Neuronal stem cell (in vitro differentiated cells): ENCODE measurements around the gene CNP.

Experiments
- DNase-seq: peaks from one replicate; pipeline ENCODE4 v3.0.0-alpha.2; 2013; ENCODE audit warnings: low spot score
- H2AFZ ChIP-seq: one replicate; pipeline ENCODE4 v1.6.1; 2013; ENCODE audit warnings: mild to moderate bottlenecking, low read length, inconsistent platforms
- H2AK5ac ChIP-seq: 2 replicates; pipeline ENCODE4 v1.6.1; 2013; ENCODE audit warnings: low read depth, mild to moderate bottlenecking, inconsistent platforms, low read length, moderate library complexity, mixed read lengths
- H2BK120ac ChIP-seq: 2 replicates; pipeline ENCODE4 v1.6.1; 2013; ENCODE audit warnings: low read depth, mild to moderate bottlenecking, inconsistent platforms, low read length, moderate library complexity, mixed read lengths
- H2BK12ac ChIP-seq: one replicate; pipeline ENCODE4 v1.6.1; 2013; ENCODE audit warnings: low read length, inconsistent platforms
- H2BK15ac ChIP-seq: 2 replicates; pipeline ENCODE4 v1.6.1; 2013; ENCODE audit warnings: mild to moderate bottlenecking, low read length, inconsistent platforms, mixed read lengths
- H2BK5ac ChIP-seq: one replicate; pipeline ENCODE4 v1.6.1; 2013; ENCODE audit warnings: inconsistent platforms, mild to moderate bottlenecking, low read length, moderate library complexity
- H3K14ac ChIP-seq: one replicate; pipeline ENCODE4 v1.6.1; 2013; ENCODE audit warnings: low read length, inconsistent platforms
- H3K18ac ChIP-seq: 2 replicates; pipeline ENCODE4 v1.6.1; 2013; ENCODE audit warnings: low read length, inconsistent platforms
- H3K23ac ChIP-seq: 2 replicates; pipeline ENCODE4 v1.6.1; 2013; ENCODE audit warnings: low read depth, mild to moderate bottlenecking, mixed read lengths, low read length, inconsistent platforms; ENCODE audit not compliant: poor library complexity
- H3K27ac ChIP-seq: replicated peaks from 3 replicates; pipeline ENCODE4 v1.5.1; 2013; ENCODE audit warnings: low read length, inconsistent platforms
- H3K27me3 ChIP-seq, 3 experiments: 2 replicates each; pipeline ENCODE4 v1.6.1; 2013; ENCODE audit warnings: low read length in 3 of 3, mild to moderate bottlenecking in 2 of 3, inconsistent platforms in 1 of 3, low read depth in 1 of 3, mixed read lengths in 1 of 3, moderate library complexity in 1 of 3; ENCODE audit not compliant: control insufficient read depth in 3 of 3, insufficient read depth in 3 of 3
- H3K36me3 ChIP-seq, 2 donors: replicated peaks in 1 of 2; 2 replicates each; pipeline ENCODE4 v1.6.1; 2013; ENCODE audit warnings: low read length in 2 of 2; ENCODE audit not compliant: control insufficient read depth in 2 of 2, insufficient read depth in 2 of 2
- H3K4ac ChIP-seq: 2 replicates; pipeline ENCODE4 v1.6.1; 2013; ENCODE audit warnings: inconsistent platforms, mild to moderate bottlenecking, low read length, moderate library complexity
- H3K4me1 ChIP-seq, 2 donors: 1 replicate in 1 of 2; 2 replicates in 1 of 2; pipeline ENCODE4 v1.6.1; 2013; ENCODE audit warnings: low read length in 2 of 2, low read depth in 1 of 2; ENCODE audit not compliant: control insufficient read depth in 2 of 2, insufficient read depth in 1 of 2
- H3K4me2 ChIP-seq: one replicate; pipeline ENCODE4 v1.6.1; 2013; ENCODE audit warnings: mild to moderate bottlenecking, low read length, inconsistent platforms; ENCODE audit not compliant: insufficient read depth, poor library complexity, severe bottlenecking
- H3K4me3 ChIP-seq, 2 donors: 2 replicates each; pipeline ENCODE4 v1.5.1; 2013; ENCODE audit warnings: low read length in 2 of 2, mild to moderate bottlenecking in 2 of 2, inconsistent platforms in 1 of 2, moderate library complexity in 1 of 2
- H3K79me1 ChIP-seq: one replicate; pipeline ENCODE4 v1.6.1; 2013; ENCODE audit warnings: low read depth, mild to moderate bottlenecking, inconsistent platforms, low read length, moderate library complexity
- H3K9ac ChIP-seq: one replicate; pipeline ENCODE4 v1.6.1; 2013; ENCODE audit warnings: mild to moderate bottlenecking, low read depth, low read length, inconsistent platforms; ENCODE audit not compliant: poor library complexity
- H3K9me3 ChIP-seq, 2 donors: replicated peaks in 1 of 2; 2 replicates each; pipeline versions ENCODE3 to v1.6.1; 2013; ENCODE audit warnings: low read length in 2 of 2, mild to moderate bottlenecking in 2 of 2, inconsistent platforms in 1 of 2, low read depth in 1 of 2, mixed read lengths in 1 of 2, moderate library complexity in 1 of 2; ENCODE audit not compliant: control insufficient read depth in 2 of 2, insufficient read depth in 1 of 2
- H4K8ac ChIP-seq: one replicate; pipeline ENCODE4 v1.6.1; 2013; ENCODE audit warnings: low read depth, mild to moderate bottlenecking, inconsistent platforms, low read length, moderate library complexity
- H4K91ac ChIP-seq: one replicate; pipeline ENCODE4 v1.6.1; 2013; ENCODE audit warnings: low read length, low read depth, mild to moderate bottlenecking, inconsistent platforms; ENCODE audit not compliant: poor library complexity
- WGBS, 2 donors: extraction: QIAGEN DNeasy Blood & Tissue Kit; methylation state at CpG; one replicate each; pipeline ENCODE4 v1.1.7; 2013; ENCODE audit warnings: missing lambda C conversion rate in 2 of 2, mixed read lengths in 1 of 2; ENCODE audit not compliant: insufficient read length in 2 of 2, insufficient replicate concordance in 1 of 2; ENCODE audit errors: extremely low coverage in 2 of 2; 5-methylcytosine and 5-hydroxymethylcytosine counted together

Gene CNP

GRCh38 chr17:41973408-41973811, 6.8 kb downstream of the CNP start:
- H2BK5ac ChIP-seq = no peak overlapping the region
- no peak overlapping the region for H2BK15ac ChIP-seq
- peaks cover 72 to 99% of the 10 kb centered on the region in 2 donors for H3K36me3 ChIP-seq
- peaks cover 3% of the 10 kb centered on the region for H3K79me1 ChIP-seq
- no peak overlapping the region for H2BK12ac ChIP-seq
- H3K9me3 ChIP-seq = peaks cover 4 to 7% of the 10 kb centered on the region in 2 donors
- no peak overlapping the region for H4K91ac ChIP-seq
- no peak overlapping the region for H3K4ac ChIP-seq
- DNase-seq = no peak
- no peak overlapping the region for H2AK5ac ChIP-seq
- no peak overlapping the region for H4K8ac ChIP-seq
- H3K4me3 ChIP-seq = peak overlapping the region in 1 of 2 donors; percentile 50
- WGBS, 2 donors = no CpG with 5 or more reads among the region's 19 CpGs
- H3K27me3 ChIP-seq = no peaks in the 10 kb centered on the region
- H3K23ac ChIP-seq = peak overlapping the region; percentile 90
- no peak overlapping the region for H3K14ac ChIP-seq
- peaks cover 0 to 2% of the 10 kb centered on the region in 2 donors for H3K4me1 ChIP-seq
- no peak overlapping the region for H3K27ac ChIP-seq
- H3K9ac ChIP-seq = peak overlapping the region; percentile 30
- H2AFZ ChIP-seq = no peak overlapping the region
- no peak overlapping the region for H3K4me2 ChIP-seq
- H2BK120ac ChIP-seq = no peak overlapping the region
- H3K18ac ChIP-seq = no peak overlapping the region

GRCh38 chr17:41974031-41974430, 7.4 kb downstream of the CNP start:
- no peak overlapping the region for H3K4me3 ChIP-seq
- no peak overlapping the region for H3K27ac ChIP-seq
- DNase-seq = no peak
- no peak overlapping the region for H3K14ac ChIP-seq
- no CpG with 5 or more reads among the region's 6 CpGs for WGBS, 2 donors
- peaks cover 0 to 1% of the 10 kb centered on the region in 2 donors for H3K9me3 ChIP-seq
- no peaks in the 10 kb centered on the region for H3K27me3 ChIP-seq
- H4K8ac ChIP-seq = no peak overlapping the region
- H3K4ac ChIP-seq = no peak overlapping the region
- no peak overlapping the region for H2BK12ac ChIP-seq
- no peak overlapping the region for H2BK15ac ChIP-seq
- no peaks in the 10 kb centered on the region for H3K4me1 ChIP-seq
- H2BK120ac ChIP-seq = no peak overlapping the region
- H3K9ac ChIP-seq = no peak overlapping the region
- H2AFZ ChIP-seq = no peak overlapping the region
- H4K91ac ChIP-seq = no peak overlapping the region
- no peak overlapping the region for H3K18ac ChIP-seq
- no peak overlapping the region for H2AK5ac ChIP-seq
- no peak overlapping the region for H3K23ac ChIP-seq
- H3K36me3 ChIP-seq = peaks cover 66 to 98% of the 10 kb centered on the region in 2 donors
- no peak overlapping the region for H2BK5ac ChIP-seq
- H3K4me2 ChIP-seq = no peak overlapping the region
- H3K79me1 ChIP-seq = peaks cover 3% of the 10 kb centered on the region

- Histone ChIP-seq H3K18ac (no peak overlapping the region), H2BK12ac (no peak overlapping the region), H3K23ac (no peak overlapping the region), H3K14ac (no peak overlapping the region), H3K79me1 (peaks cover 3% of the 10 kb centered on the region), H3K9ac (no peak overlapping the region), H3K4ac (no peak overlapping the region), H2BK120ac (no peak overlapping the region), H3K4me3 (no peak overlapping the region), H4K8ac (no peak overlapping the region), H4K91ac (no peak overlapping the region), H3K27ac (no peak overlapping the region), H3K9me3 (no peaks in the 10 kb centered on the region), H3K4me2 (no peak overlapping the region), H3K36me3 (peaks cover 64 to 95% of the 10 kb centered on the region in 2 donors), H3K27me3 (no peaks in the 10 kb centered on the region), H2AFZ (no peak overlapping the region), H2BK15ac (no peak overlapping the region), H2AK5ac (no peak overlapping the region), H2BK5ac (no peak overlapping the region), H3K4me1 (no peaks in the 10 kb centered on the region)
- no CpG with 5 or more reads among the region's 5 CpGs for WGBS, 2 donors
- DNase-seq = no peak
These were observed 8.1 kb downstream of the CNP start for GRCh38 chr17:41974658-41975057.

- no CpG with 5 or more reads among the region's 9 CpGs for WGBS, 2 donors
- H3K79me1 ChIP-seq = peaks cover 3% of the 10 kb centered on the region
- no peak overlapping the region for H4K8ac ChIP-seq
- no peak overlapping the region for H2BK5ac ChIP-seq
- H2AK5ac ChIP-seq = no peak overlapping the region
- no peaks in the 10 kb centered on the region for H3K9me3 ChIP-seq
- H2AFZ ChIP-seq = no peak overlapping the region
- H3K4me1 ChIP-seq = no peaks in the 10 kb centered on the region
- H3K4me3 ChIP-seq = no peak overlapping the region
- no peak overlapping the region for H3K18ac ChIP-seq
- H3K4ac ChIP-seq = no peak overlapping the region
- peak overlapping the region; percentile 21 for H3K14ac ChIP-seq
- DNase-seq = no peak
- no peak overlapping the region for H4K91ac ChIP-seq
- no peak overlapping the region for H3K27ac ChIP-seq
- no peak overlapping the region for H2BK120ac ChIP-seq
- no peak overlapping the region for H2BK15ac ChIP-seq
- H3K27me3 ChIP-seq = no peaks in the 10 kb centered on the region
- no peak overlapping the region for H2BK12ac ChIP-seq
- H3K9ac ChIP-seq = no peak overlapping the region
- no peak overlapping the region for H3K4me2 ChIP-seq
- H3K23ac ChIP-seq = no peak overlapping the region
- H3K36me3 ChIP-seq = peaks cover 66 to 95% of the 10 kb centered on the region in 2 donors
These were observed 8.8 kb downstream of the CNP start for GRCh38 chr17:41975099-41976083.
